Heart right ventricle (tissue), 16 donors: Measurements from ENCODE around the gene PIGR. TPM values are rescaled to one million over a fixed set of nuclear protein-coding genes. Genes with fewer than 3 reads are reported as not detected.

Experiments
- ATAC-seq, 8 donors: fragments of 200-7000 bp; cut with Tn5 transposase; one replicate each; pipeline ENCODE4 v1.9.1; 2020; ENCODE audit warnings: mild to moderate bottlenecking in 8 of 8, moderate library complexity in 8 of 8, moderate number of reproducible peaks in 1 of 8
- DNase-seq, 2 donors: peaks; one replicate each; pipeline ENCODE4 v3.0.0-alpha.2; 2020
- H3K27ac ChIP-seq, 10 donors: fragments of 200-600 bp; sonication (generic) in 2 of 10; one replicate each; pipeline versions ENCODE4 v1.5.0 to v1.8.0; 2020 to 2022; ENCODE audit warnings: mild to moderate bottlenecking in 3 of 10
- H3K27me3 ChIP-seq, 7 donors: fragments of 200-600 bp; one replicate each; pipeline ENCODE4 v1.8.0; 2021 to 2022; ENCODE audit warnings: mild to moderate bottlenecking in 2 of 7
- H3K36me3 ChIP-seq, 9 donors: fragments of 200-600 bp; sonication (generic) in 1 of 9; one replicate each; pipeline versions ENCODE4 v1.5.0 to v1.8.0; 2020 to 2022; ENCODE audit warnings: mild to moderate bottlenecking in 2 of 9
- H3K4me1 ChIP-seq, 9 donors: fragments of 200-600 bp; sonication (generic) in 1 of 9; one replicate each; pipeline versions ENCODE4 v1.5.0 to v1.8.0; 2020 to 2022; ENCODE audit warnings: mild to moderate bottlenecking in 4 of 9
- H3K4me3 ChIP-seq, 10 donors: fragments of 200-600 bp; sonication (generic) in 2 of 10; one replicate each; pipeline versions ENCODE4 v1.5.0 to v1.8.0; 2020 to 2022; ENCODE audit warnings: mild to moderate bottlenecking in 7 of 10, moderate library complexity in 2 of 10
- H3K9me3 ChIP-seq, 11 donors: fragments of 200-600 bp in 10 of 11; sonication (generic) in 2 of 11; one replicate each; pipeline versions ENCODE4 v1.5.0 to v1.8.0; 2013 to 2022; ENCODE audit warnings: mild to moderate bottlenecking in 2 of 11, control low read depth in 1 of 11, moderate library complexity in 1 of 11
- WGBS, 2 donors: extraction: QIAGEN DNeasy Blood & Tissue Kit; methylation state at CpG; one replicate each; pipeline ENCODE4 v1.1.7; 2013; ENCODE audit warnings: inconsistent platforms in 1 of 2; 5-methylcytosine and 5-hydroxymethylcytosine counted together
- intact Hi-C, 10 donors: fragments of 100-400 bp; cut with DNase I; formaldehyde crosslinking; loops; one replicate each; pipeline versions ENCODE4 v1.11.1 to v1.14.2; 2022
- polyA plus RNA-seq, 2 donors: library from polyadenylated mRNA; stranded (reverse); fragments of 200-250 nt; gene quantifications; one replicate each; pipeline ENCODE4 v1.2.3, GENCODE V29; 2013
- total RNA-seq, 10 donors: library from RNA; stranded (reverse); fragmentation: NEBNext Ultra II Directional in 3 of 10; extraction: Animal tissue kit (Norgen Biotek cat#: 25700) in 3 of 10; gene quantifications; one replicate each; pipeline versions ENCODE4 v1.2.1 to v1.2.4, GENCODE V29; 2021 to 2023
- TF ChIP-seq, protein P1 (sequence below), 9 donors: fragments of 200-600 bp; sonication (generic) in 2 of 9; IDR thresholded peaks; one replicate each; pipeline versions ENCODE4 v1.5.0 to v1.8.0; 2021 to 2022; ENCODE audit warnings: antibody characterized with exemption in 9 of 9, mild to moderate bottlenecking in 5 of 9, moderate library complexity in 1 of 9
- donor health status: Arrhythmogenic right ventricular cardiomyopathy.
- donor health status: ischemic (EF 13 %, LVEDD 7.1; RV severe dilation, severe dysfunction).
- donor health status: healthy with polysubstance abuse.
- donor health status: DM: no; HTN: yes; CAD: no.
- donor health status: DM: no; HTN: no; CAD: no.
- donor health status: ischemic (EF 25% LVEDD 6.9; RV normal size, moderate dysfunction).
- donor health status: ischemic (EF 25% LVEDD 5.7; RV mildly dilated, moderate dysfunction).
- donor health status: healthy.
- donor health status: DM: yes; HTN: yes; CAD: no.
- donor health status: Ischemic cardiomyopathy.
- donor health status: ischemic (EF 35%, LVEDD 5.7; RV mildly dilated, moderate dysfunction).
- donor health status: nonischemic (EF 11% LVEDD 7.7; RV severe dilation, severe dysfunction).
- donor health status: DM: yes; HTN: yes; CAD: no.
- donor health status: PGD.
- donor health status: ischemic (EF 29% LVEDD 5.4; RV normal size, mild dysfunction).
- donor health status: nonischemic (EF 23%, LVEDD 6.1; RV moderate dilation, normal function).

PIGR gene
- total and polyA plus RNA-seq, 12 donors = 0.01 to 0.11 (median 0.10) TPM; not detected in 9

DNA sequence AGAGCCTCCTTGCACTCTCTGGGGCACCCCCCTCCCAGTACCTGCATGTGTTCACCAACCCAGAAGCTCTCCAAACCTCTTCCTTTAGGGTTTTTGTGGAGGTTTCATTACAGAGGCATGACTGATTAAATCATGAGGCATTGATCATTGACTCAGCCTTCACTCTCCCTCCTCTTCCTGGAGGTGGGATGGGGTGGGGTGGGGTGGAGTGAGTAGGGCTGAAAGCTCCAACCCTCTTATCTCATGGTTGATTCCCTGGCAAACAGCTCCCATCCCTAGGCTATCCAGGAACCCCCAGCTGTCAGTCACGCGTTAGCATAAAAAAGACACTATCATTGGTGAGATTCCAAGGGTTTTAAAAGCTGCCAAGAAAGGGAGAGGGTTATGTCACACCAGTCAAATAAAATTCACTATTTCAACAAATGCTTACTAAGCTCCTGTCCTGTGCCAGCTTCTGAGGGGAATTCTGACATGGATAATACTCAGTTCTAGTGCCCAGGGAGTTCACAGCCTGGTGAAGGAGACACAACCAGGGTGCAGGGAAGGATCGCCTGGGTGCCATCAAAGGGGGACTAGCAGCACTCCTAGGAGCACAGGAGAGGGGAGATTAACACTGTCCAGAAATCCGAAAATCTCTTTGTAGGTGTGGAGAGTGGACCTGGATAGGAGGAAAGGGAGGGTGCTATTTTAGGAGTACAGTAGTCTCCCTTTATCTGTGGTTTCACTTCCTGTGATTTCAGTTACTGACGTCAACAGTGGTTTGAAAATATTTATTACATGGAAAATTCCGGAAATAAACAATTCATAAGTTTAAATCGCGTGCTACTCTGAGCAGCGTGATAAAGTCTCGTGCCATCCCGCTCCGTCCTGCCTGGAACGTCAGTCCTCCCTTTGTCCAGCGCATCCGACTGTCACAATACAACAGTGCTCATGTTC lies 55.9 kb downstream of the PIGR start:
- H3K36me3 ChIP-seq = no peaks in the 10 kb centered on the region
- WGBS, 2 donors = 39 to 53% methylated on average over 15 of the region's 15 CpGs
- peak overlapping the region in 1 of 10 donors; percentile 58 for H3K27ac ChIP-seq
- peaks cover 0 to 23% (median 8%) of the 10 kb centered on the region in 9 donors for H3K4me1 ChIP-seq
- ATAC-seq (peak in 7 of 8 donors; percentile 47 to 83 (median 64)), DNase-seq (no peak)
- H3K4me3 ChIP-seq = peak overlapping the region in 1 of 10 donors; percentile 20
- intact Hi-C loops = no loop called here
- TF ChIP-seq, protein P1, sequence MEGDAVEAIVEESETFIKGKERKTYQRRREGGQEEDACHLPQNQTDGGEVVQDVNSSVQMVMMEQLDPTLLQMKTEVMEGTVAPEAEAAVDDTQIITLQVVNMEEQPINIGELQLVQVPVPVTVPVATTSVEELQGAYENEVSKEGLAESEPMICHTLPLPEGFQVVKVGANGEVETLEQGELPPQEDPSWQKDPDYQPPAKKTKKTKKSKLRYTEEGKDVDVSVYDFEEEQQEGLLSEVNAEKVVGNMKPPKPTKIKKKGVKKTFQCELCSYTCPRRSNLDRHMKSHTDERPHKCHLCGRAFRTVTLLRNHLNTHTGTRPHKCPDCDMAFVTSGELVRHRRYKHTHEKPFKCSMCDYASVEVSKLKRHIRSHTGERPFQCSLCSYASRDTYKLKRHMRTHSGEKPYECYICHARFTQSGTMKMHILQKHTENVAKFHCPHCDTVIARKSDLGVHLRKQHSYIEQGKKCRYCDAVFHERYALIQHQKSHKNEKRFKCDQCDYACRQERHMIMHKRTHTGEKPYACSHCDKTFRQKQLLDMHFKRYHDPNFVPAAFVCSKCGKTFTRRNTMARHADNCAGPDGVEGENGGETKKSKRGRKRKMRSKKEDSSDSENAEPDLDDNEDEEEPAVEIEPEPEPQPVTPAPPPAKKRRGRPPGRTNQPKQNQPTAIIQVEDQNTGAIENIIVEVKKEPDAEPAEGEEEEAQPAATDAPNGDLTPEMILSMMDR (IDR thresholded peaks at IDR 0.05) = no peak
- peaks cover 0 to 20% (median 4%) of the 10 kb centered on the region in 7 donors for H3K27me3 ChIP-seq
- H3K9me3 ChIP-seq = no peaks in the 10 kb centered on the region

DNA sequence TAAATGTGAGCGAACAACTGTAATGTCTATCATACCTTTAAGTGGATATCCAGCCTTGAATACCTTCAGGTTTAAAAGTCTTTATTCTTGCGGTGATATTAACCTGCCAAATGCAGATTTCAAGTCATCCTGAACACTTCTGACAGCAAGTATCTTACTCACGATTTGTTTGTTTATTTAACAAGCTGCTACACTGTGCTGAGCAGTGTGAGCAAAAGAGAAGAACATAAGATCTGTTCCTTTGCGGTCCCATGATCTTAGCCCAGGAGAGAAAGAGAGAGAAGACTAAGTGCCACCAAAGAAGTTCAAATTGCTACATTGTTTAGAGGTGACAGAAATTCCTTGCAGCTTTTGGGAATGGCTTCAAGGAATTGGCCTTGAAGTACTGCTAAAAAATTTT lies 58.6 kb downstream of the PIGR start:
- H3K27ac ChIP-seq = no peak overlapping the region
- ATAC-seq (no peak), DNase-seq (no peak)
- H3K4me3 ChIP-seq = no peak overlapping the region
- H3K27me3 ChIP-seq = peaks cover 0 to 20% (median 4%) of the 10 kb centered on the region in 7 donors
- H3K4me1 ChIP-seq = peaks cover 0 to 30% (median 8%) of the 10 kb centered on the region in 9 donors
- TF ChIP-seq, protein P1 (IDR thresholded peaks at IDR 0.05) = no peak
- no peaks in the 10 kb centered on the region for H3K36me3 ChIP-seq
- 80 to 83% methylated on average over 4 of the region's 4 CpGs for WGBS, 2 donors
- H3K9me3 ChIP-seq = no peaks in the 10 kb centered on the region
- intact Hi-C loops = no loop called here

DNA sequence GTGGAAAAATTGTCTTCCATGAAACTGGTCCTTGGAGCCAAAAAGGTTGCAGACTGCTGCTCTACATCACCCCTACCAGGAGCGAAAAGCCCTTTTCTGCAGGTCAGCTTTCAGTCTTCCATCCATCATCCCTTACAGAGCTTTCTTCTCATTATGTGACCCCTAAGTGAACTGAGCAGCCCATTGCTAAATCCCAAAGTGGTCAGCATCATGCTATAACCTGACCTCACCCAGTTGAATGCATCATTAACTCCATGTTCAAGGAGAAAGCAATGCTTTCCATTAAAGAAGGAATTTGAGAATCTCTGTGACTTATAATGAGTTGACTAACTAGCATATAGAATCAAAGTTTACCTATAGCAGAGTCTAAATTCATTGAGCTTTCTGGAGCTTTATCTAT lies 59.4 kb downstream of the PIGR start:
- Histone ChIP-seq H3K36me3 (no peaks in the 10 kb centered on the region), H3K4me3 (no peak overlapping the region), H3K9me3 (no peaks in the 10 kb centered on the region), H3K27me3 (peaks cover 0 to 20% (median 4%) of the 10 kb centered on the region in 7 donors), H3K4me1 (peaks cover 0 to 30% (median 8%) of the 10 kb centered on the region in 9 donors), H3K27ac (no peak overlapping the region)
- ATAC-seq (no peak), DNase-seq (no peak)
- intact Hi-C loops = no loop called here
- TF ChIP-seq, protein P1 (IDR thresholded peaks at IDR 0.05) = no peak
- 100% methylated on average over 1 of the region's 1 CpG for WGBS, 2 donors

DNA sequence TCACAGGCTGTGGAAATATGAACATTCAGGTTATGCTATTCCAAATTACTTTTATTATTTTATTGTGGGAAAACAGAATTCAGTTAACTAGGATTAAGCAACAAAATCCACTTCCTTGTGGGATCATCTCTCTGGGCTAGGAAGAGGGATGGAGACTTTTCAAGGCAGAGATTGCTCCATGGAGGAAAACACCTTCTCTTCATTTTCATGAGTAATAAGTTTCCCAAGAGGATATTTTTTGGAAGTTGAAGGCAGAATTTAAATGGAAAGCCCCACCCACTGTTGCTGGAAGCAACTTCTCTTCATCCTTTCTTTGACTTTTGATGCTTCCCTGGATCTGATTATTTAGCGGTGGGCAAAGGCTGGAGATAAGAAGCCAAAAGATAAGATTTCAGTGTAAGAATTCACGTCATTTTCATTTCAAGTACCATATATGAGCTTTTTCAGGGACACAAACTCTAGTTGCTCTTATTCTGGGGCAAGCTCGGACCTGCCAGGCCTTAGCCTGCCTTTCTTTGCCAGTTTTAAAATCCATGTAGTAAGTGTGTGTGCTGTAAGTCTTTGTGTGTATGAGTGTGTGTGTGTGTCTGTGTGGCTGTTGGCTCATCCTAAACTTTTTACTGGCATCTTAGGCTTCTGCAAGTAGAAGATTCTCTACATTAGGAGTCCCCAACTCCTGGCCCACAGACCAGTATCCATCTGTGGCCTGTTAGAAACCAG lies 60.8 kb downstream of the PIGR start:
- peaks cover 0 to 17% (median 2%) of the 10 kb centered on the region in 9 donors for H3K4me1 ChIP-seq
- no peak overlapping the region for H3K4me3 ChIP-seq
- H3K9me3 ChIP-seq = no peaks in the 10 kb centered on the region
- DNase-seq (no peak), ATAC-seq (no peak)
- H3K27ac ChIP-seq = no peak overlapping the region
- H3K36me3 ChIP-seq = no peaks in the 10 kb centered on the region
- H3K27me3 ChIP-seq = peaks cover 0 to 20% (median 0%) of the 10 kb centered on the region in 7 donors
- intact Hi-C loops = no loop called here
- 78 to 83% methylated on average over 3 of the region's 3 CpGs for WGBS, 2 donors
- TF ChIP-seq, protein P1 (IDR thresholded peaks at IDR 0.05) = no peak
